ENCODE measurements around the gene HOXC11. TPM values are rescaled to one million over a fixed set of nuclear protein-coding genes. Genes with fewer than 3 reads are reported as not detected.
A peak's percentile ranks its signal among the peaks of the same experiment; 100 is the strongest.

The HOXC11 gene
- total RNA-seq, 3 donors from 2014 or later (not counting 1 experiment from before 2014, with no cell fraction given) = not detected

DNA sequence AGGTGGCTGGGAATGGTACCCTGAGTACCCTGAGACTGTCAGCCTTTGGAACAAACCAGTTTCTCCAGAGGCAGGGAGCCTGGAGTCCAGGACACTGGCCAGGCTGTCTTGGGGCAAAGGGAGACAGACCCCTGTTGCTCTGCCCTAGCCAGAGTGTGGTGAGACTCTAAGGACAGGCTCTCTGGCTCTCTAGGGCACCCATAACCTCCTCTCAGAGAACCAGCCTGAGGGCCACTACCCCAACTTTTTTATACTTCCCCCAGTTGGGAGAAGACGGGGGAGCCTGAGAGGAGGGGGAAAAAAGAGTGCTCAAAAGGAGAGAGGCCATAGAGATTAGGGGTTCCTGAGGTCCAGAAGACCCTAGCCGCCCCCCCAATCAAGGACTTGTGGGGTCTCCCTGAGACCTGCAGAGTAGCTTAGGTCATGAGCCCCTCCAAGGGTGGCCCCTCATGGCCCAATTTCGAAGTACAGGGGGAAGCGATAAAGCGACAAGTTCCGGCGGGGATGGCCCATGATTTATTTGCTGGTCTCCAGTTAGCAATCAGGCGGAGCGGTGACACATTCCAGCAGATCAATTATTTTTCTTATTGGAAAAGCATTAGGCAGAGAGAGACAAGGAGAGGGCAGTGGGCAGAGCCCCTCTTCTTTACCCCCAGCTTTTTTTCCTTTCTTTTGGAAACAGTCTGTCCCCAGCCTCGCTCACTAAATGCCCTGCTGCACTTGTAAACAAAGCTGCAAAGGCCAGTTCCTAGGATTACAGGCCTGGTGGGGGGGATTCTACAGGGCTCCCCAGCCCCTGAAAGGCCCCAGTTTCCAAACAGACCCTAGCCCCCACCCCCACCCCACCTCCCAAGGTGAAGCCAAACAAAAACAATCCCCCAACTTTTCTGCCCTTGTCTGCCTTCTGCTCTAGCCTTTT is 37.4 kb downstream of the HOXC11 start:
- H3K9me3 ChIP-seq (ENCODE audit: control insufficient read depth, insufficient read depth, low read length) = no peaks in the 10 kb centered on the region
- peaks cover 5% of the 10 kb centered on the region for H3K36me3 Mint-ChIP-seq
- ATAC-seq (no peak), DNase-seq (no peak)
- WGBS (ENCODE audit: insufficient coverage) = 13% methylated on average over 8 of the region's 10 CpGs
- H3K4me1 ChIP-seq (ENCODE audit: control insufficient read depth, insufficient read depth, low read length) = peaks cover 23% of the 10 kb centered on the region
- peak overlapping the region in 1 of 2 donors; percentile 23 for H3K27ac Mint-ChIP-seq
- H3K36me3 ChIP-seq (ENCODE audit: control insufficient read depth, insufficient read depth, low read length) = no peaks in the 10 kb centered on the region
- H3K27me3 ChIP-seq (ENCODE audit: control insufficient read depth, insufficient read depth, low read length) = peaks cover 84% of the 10 kb centered on the region
- H3K9me3 Mint-ChIP-seq = no peaks in the 10 kb centered on the region
- H3K4me3 Mint-ChIP-seq = no peak overlapping the region
- H3K4me1 Mint-ChIP-seq = peaks cover 18 to 44% of the 10 kb centered on the region in 2 donors
- intact Hi-C loops (cut with micrococcal nuclease) = loop anchor here (5.0 to 10.0 kb wide), 2 partner anchors 33 to 274 kb away; partner anchors contain the start of genes CBX5 and HNRNPA1
- H3K27ac ChIP-seq (ENCODE audit: low read length) = no peak overlapping the region
- peaks cover 83 to 84% of the 10 kb centered on the region in 2 donors for H3K27me3 Mint-ChIP-seq (ENCODE audit: low read depth in 2 of 2)
- no peak overlapping the region for H3K4me3 ChIP-seq (ENCODE audit: low read length)
- TF ChIP-seq, protein P1, sequence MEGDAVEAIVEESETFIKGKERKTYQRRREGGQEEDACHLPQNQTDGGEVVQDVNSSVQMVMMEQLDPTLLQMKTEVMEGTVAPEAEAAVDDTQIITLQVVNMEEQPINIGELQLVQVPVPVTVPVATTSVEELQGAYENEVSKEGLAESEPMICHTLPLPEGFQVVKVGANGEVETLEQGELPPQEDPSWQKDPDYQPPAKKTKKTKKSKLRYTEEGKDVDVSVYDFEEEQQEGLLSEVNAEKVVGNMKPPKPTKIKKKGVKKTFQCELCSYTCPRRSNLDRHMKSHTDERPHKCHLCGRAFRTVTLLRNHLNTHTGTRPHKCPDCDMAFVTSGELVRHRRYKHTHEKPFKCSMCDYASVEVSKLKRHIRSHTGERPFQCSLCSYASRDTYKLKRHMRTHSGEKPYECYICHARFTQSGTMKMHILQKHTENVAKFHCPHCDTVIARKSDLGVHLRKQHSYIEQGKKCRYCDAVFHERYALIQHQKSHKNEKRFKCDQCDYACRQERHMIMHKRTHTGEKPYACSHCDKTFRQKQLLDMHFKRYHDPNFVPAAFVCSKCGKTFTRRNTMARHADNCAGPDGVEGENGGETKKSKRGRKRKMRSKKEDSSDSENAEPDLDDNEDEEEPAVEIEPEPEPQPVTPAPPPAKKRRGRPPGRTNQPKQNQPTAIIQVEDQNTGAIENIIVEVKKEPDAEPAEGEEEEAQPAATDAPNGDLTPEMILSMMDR (IDR thresholded peaks at IDR 0.05) = no peak

DNA sequence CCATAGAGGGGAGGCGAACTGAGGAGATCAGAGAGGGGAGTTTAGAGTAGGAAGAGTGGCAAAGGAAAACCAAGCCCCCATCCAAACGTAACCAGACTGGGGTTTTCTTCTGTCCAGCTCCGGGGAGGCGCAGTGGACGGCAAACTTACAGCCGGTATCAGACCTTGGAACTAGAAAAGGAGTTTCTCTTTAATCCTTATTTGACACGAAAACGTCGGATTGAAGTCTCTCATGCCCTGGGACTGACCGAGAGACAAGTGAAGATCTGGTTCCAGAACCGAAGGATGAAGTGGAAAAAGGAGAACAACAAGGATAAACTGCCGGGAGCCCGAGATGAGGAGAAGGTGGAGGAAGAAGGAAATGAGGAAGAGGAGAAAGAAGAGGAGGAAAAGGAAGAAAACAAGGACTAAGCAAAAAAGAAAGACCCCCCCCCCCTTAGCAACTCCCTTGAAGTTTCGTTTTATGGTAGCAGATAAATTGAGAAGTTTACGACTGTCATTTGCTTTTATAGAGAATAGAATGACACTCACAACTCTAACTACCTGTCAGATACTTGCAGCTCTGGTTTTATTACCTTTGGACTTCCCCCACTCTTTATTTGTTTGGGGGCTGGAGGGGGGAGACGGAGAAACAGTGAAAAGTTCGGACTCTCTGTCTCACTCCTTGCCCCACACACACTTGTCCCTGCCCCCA is 38.2 kb downstream of the HOXC11 start:
- H3K9me3 Mint-ChIP-seq = no peaks in the 10 kb centered on the region
- H3K4me1 ChIP-seq (ENCODE audit: control insufficient read depth, insufficient read depth, low read length) = peaks cover 22% of the 10 kb centered on the region
- TF ChIP-seq, protein P1 (IDR thresholded peaks at IDR 0.05) = no peak
- H3K36me3 Mint-ChIP-seq = peaks cover 3% of the 10 kb centered on the region
- no peak overlapping the region for H3K4me3 Mint-ChIP-seq
- WGBS (ENCODE audit: insufficient coverage) = 12% methylated on average over 13 of the region's 17 CpGs
- H3K27ac Mint-ChIP-seq = no peak overlapping the region
- H3K27ac ChIP-seq (ENCODE audit: low read length) = no peak overlapping the region
- no peak for DNase-seq
- no peaks in the 10 kb centered on the region for H3K9me3 ChIP-seq (ENCODE audit: control insufficient read depth, insufficient read depth, low read length)
- no peak for ATAC-seq
- no peak overlapping the region for H3K4me3 ChIP-seq (ENCODE audit: low read length)
- intact Hi-C loops (cut with micrococcal nuclease) = loop anchor here (5.0 to 10.0 kb wide), 2 partner anchors 34 to 274 kb away; partner anchors contain the start of genes CBX5 and HNRNPA1
- peaks cover 79 to 80% of the 10 kb centered on the region in 2 donors for H3K27me3 Mint-ChIP-seq (ENCODE audit: low read depth in 2 of 2)
- peaks cover 86% of the 10 kb centered on the region for H3K27me3 ChIP-seq (ENCODE audit: control insufficient read depth, insufficient read depth, low read length)
- no peaks in the 10 kb centered on the region for H3K36me3 ChIP-seq (ENCODE audit: control insufficient read depth, insufficient read depth, low read length)
- peaks cover 15 to 41% of the 10 kb centered on the region in 2 donors for H3K4me1 Mint-ChIP-seq

DNA sequence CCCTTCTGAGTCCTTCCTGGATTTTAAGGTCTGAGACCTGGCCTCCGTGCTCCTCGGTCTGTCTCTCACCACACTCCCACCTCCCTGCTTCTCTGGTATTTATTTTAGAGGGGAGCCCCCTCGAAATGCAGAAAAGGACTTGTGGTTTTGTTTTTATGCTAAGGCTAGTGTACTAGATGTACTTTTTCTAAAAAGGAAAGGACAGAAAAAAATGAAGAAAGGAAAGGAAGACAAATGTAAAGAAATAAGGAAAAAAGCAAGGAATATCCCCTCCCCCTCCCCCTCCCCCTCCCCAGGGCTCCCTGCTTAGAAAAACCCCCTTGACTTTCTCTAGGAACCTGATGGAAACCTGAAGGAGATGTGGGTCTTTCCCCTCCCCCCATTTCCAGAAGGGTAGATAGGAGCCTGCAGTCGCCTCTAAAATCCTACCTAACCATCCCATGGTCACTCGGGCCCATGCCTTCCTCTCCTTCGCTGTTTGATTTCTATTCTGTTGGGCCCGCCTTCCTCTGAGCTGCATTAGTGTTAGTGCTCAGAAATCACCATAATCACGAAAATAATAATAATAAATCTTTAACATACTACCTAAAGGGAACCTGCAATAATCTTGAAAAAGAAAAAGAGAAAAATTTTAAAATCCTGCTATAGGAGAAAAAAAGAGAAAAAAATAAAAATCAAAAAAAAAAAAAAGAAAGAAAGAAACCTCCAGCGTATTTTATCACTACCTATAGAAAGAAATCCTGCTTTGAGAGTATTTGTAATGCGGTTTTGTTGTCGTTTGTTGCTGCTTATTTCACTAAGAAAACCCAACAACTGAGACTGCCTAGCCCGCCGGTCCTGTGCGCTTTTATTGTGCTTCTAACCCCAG is 39.0 kb downstream of the HOXC11 start:
- intact Hi-C loops (cut with micrococcal nuclease) = loop anchor here (5.0 to 10.0 kb wide), 2 partner anchors 35 to 273 kb away; partner anchors contain the start of genes CBX5 and HNRNPA1
- H3K36me3 Mint-ChIP-seq = no peaks in the 10 kb centered on the region

More for the DNA sequence above, 39.0 kb downstream of the HOXC11 start:
- Mint-ChIP-seq H3K27me3 (ENCODE audit: low read depth in 2 of 2) (peaks cover 73 to 75% of the 10 kb centered on the region in 2 donors), H3K9me3 (no peaks in the 10 kb centered on the region), H3K4me1 (peaks cover 10 to 36% of the 10 kb centered on the region in 2 donors), H3K27ac (no peak overlapping the region), H3K4me3 (no peak overlapping the region)
- DNase-seq (no peak), ATAC-seq (no peak)
- Histone ChIP-seq H3K9me3 (ENCODE audit: control insufficient read depth, insufficient read depth, low read length) (no peaks in the 10 kb centered on the region), H3K36me3 (ENCODE audit: control insufficient read depth, insufficient read depth, low read length) (no peaks in the 10 kb centered on the region), H3K27me3 (ENCODE audit: control insufficient read depth, insufficient read depth, low read length) (peaks cover 81% of the 10 kb centered on the region), H3K27ac (ENCODE audit: low read length) (no peak overlapping the region), H3K4me3 (ENCODE audit: low read length) (no peak overlapping the region), H3K4me1 (ENCODE audit: control insufficient read depth, insufficient read depth, low read length) (peaks cover 18% of the 10 kb centered on the region)
- TF ChIP-seq, protein P1 (IDR thresholded peaks at IDR 0.05) = no peak
- WGBS (ENCODE audit: insufficient coverage) = 28% methylated on average over 5 of the region's 14 CpGs

Data from natural killer cell (primary cell).